ENCODE results near the gene WFDC2. TPM values are rescaled to one million over a fixed set of nuclear protein-coding genes. Genes with fewer than 3 reads are reported as not detected.

Gene WFDC2
- total and polyA plus RNA-seq, 2 of the 13 experiments (the other 11 are each of a cell fraction or from before 2014, with no cell fraction given), result 0.33 TPM; not detected in 1

DNA sequence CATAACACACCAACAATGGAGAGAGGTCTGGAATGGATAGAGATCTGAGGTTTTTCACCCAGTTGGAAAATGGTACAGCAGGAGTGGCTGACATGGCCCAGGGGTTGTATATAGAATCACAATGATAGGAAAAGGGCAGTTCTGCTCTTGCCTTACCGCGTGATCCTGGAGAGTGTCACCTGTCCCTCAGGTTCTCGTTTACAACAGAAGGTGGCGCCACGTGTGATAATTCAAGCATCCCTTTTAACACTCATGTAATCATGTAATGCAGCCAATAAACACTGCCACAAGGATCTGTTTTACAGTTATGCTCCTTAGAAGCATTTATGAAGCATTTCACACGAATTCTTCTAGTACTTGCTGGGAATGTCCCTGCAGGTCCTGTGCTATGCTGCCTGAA lies 12.9 kb upstream of the WFDC2 start:
- peak; percentile 90 for FAIRE-seq
- TF ChIP-seq TFE3 (CRISPR knock-in tag; IDR thresholded peaks at IDR 0.05) (0 out of 2 replicates have a peak, but pooled peaks have one; percentile 50), ZNF614 (CRISPR knock-in tag; IDR thresholded peaks at IDR 0.05; ENCODE audit: borderline replicate concordance) (0 out of 2 replicates have a peak, but pooled peaks have one; percentile 18), STAG1 (CRISPR knock-in tag; IDR thresholded peaks at IDR 0.05) (peak; percentile 56), CTCF (CRISPR knock-in tag; IDR thresholded peaks at IDR 0.05) (peak; percentile 65), RAD21 (CRISPR knock-in tag; IDR thresholded peaks at IDR 0.05) (peak; percentile 59), MIXL1 (CRISPR knock-in tag; IDR thresholded peaks at IDR 0.05) (0 out of 2 replicates have a peak, but pooled peaks have one; percentile 52), SMC3 (IDR thresholded peaks at IDR 0.05; ENCODE audit: low read length) (peak; percentile 80), ZNF451 (CRISPR knock-in tag; IDR thresholded peaks at IDR 0.05) (no peak), SAP130 (CRISPR knock-in tag; IDR thresholded peaks at IDR 0.05; ENCODE audit: low read depth) (peak; percentile 6; the same call in 1 of the 2 replicates), NR2F6 (IDR thresholded peaks at IDR 0.05) (no peak; the same call in 1 of the 2 replicates), NR2F6 (CRISPR knock-in tag; IDR thresholded peaks at IDR 0.05) (0 out of 2 replicates have a peak, but pooled peaks have one; percentile 23), ZNF331 (CRISPR knock-in tag; IDR thresholded peaks at IDR 0.05) (0 out of 2 replicates have a peak, but pooled peaks have one; percentile 19), ZFY (CRISPR knock-in tag; IDR thresholded peaks at IDR 0.05) (no peak), FOXA1 (IDR thresholded peaks at IDR 0.05) (no peak), FOXA1 (CRISPR knock-in tag; IDR thresholded peaks at IDR 0.05) (0 out of 2 replicates have a peak, but pooled peaks have one; percentile 18)
- TF ChIP-seq, protein P1, sequence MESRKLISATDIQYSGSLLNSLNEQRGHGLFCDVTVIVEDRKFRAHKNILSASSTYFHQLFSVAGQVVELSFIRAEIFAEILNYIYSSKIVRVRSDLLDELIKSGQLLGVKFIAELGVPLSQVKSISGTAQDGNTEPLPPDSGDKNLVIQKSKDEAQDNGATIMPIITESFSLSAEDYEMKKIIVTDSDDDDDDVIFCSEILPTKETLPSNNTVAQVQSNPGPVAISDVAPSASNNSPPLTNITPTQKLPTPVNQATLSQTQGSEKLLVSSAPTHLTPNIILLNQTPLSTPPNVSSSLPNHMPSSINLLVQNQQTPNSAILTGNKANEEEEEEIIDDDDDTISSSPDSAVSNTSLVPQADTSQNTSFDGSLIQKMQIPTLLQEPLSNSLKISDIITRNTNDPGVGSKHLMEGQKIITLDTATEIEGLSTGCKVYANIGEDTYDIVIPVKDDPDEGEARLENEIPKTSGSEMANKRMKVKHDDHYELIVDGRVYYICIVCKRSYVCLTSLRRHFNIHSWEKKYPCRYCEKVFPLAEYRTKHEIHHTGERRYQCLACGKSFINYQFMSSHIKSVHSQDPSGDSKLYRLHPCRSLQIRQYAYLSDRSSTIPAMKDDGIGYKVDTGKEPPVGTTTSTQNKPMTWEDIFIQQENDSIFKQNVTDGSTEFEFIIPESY (CRISPR knock-in tag; IDR thresholded peaks at IDR 0.05), result peak; percentile 77; the same call in 1 of the 2 replicates
- TF ChIP-seq, protein P2, sequence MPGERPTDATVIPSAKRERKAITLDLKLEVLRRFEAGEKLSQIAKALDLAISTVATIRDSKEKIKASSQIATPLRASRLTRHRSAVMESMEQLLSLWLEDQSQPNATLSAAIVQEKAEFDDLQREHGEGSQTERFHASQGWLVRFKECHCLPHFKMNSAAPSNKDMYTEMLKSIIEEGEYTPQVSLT (CRISPR knock-in tag; IDR thresholded peaks at IDR 0.05; ENCODE audit: borderline replicate concordance, low read depth), result no peak
- TF ChIP-seq, protein P3, sequence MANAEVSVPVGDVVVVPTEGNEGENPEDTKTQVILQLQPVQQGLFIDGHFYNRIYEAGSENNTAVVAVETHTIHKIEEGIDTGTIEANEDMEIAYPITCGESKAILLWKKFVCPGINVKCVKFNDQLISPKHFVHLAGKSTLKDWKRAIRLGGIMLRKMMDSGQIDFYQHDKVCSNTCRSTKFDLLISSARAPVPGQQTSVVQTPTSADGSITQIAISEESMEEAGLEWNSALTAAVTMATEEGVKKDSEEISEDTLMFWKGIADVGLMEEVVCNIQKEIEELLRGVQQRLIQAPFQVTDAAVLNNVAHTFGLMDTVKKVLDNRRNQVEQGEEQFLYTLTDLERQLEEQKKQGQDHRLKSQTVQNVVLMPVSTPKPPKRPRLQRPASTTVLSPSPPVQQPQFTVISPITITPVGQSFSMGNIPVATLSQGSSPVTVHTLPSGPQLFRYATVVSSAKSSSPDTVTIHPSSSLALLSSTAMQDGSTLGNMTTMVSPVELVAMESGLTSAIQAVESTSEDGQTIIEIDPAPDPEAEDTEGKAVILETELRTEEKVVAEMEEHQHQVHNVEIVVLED (CRISPR knock-in tag; IDR thresholded peaks at IDR 0.05; ENCODE audit: borderline replicate concordance), result no peak

More for the DNA sequence above, 12.9 kb upstream of the WFDC2 start:
- in situ Hi-C loops (cut with HindIII; ENCODE audit: extremely low pct_ligation_motif_present, low pct_unique_long_range_greater_than_20kb) (loop anchor here (5.0 kb wide), 1 partner anchor 316 kb away; no protein-coding TSS in a partner anchor), intact Hi-C loops (cut with micrococcal nuclease; ENCODE audit: unreplicated experiment) (no loop called here)
- ChIA-PET CTCF (ENCODE audit: low intra/inter-chr PET ratio, low total read pairs) (interaction anchor here (0.7 to 2.9 kb wide), 3 partner anchors 30 to 314 kb away, joined by 3 to 33 read pairs (median 3); no protein-coding TSS in a partner anchor), POLR2A (no interaction called here)
- Histone ChIP-seq H3K4me2 (ENCODE audit: low read depth, low read length) (no peak overlapping the region), H2AFZ (ENCODE audit: low read length) (no peak overlapping the region), H3K9me3 (ENCODE audit: low read length) (no peaks in the 10 kb centered on the region), H3K27me3 (ENCODE audit: control insufficient read depth in 1 of 2, insufficient read depth in 2 of 2, low read length in 2 of 2) (no peaks in the 10 kb centered on the region; a peak in 1 of 5 replicates), H3K9ac (ENCODE audit: insufficient read depth, low read depth, low read length) (no peak overlapping the region), H3K4me3 (replicated peaks in 1 of 3; ENCODE audit: insufficient read depth in 1 of 3, low read depth in 2 of 3, low read length in 3 of 3) (no peak overlapping the region), H4K20me1 (ENCODE audit: insufficient read depth, low read length) (no peaks in the 10 kb centered on the region), H3K4me1 (ENCODE audit: insufficient read depth, low read length) (no peaks in the 10 kb centered on the region), H3K27ac (ENCODE audit: extremely low read length, insufficient read depth, low read length) (no peak overlapping the region), H3K36me3 (replicated peaks in 1 of 2; ENCODE audit: control insufficient read depth in 1 of 2, insufficient read depth in 2 of 2, low read length in 2 of 2) (no peaks in the 10 kb centered on the region), H3K79me2 (ENCODE audit: insufficient read depth, low read length) (no peaks in the 10 kb centered on the region)
- peak; percentile 89 for ATAC-seq
- DNase-seq (ENCODE audit: low spot score), result peak; percentile 70
- WGBS (ENCODE audit: low lambda C conversion rate), result 1% methylated on average over 6 of the region's 6 CpGs
- no TSS peak for BruUV-seq (replicated peaks)

Measured in HepG2 (cell line).